Glutamatergic neuron (in vitro differentiated cells): ENCODE results near the gene SIRT7. TPM values are rescaled to one million over a fixed set of nuclear protein-coding genes. Genes with fewer than 3 reads are reported as not detected.

Source experiments
- DNase-seq: peaks from one replicate; pipeline ENCODE4 v3.0.0; 2022
- H3K27ac Mint-ChIP-seq: one replicate; pipeline ENCODE4 v1.8.0; 2020; ENCODE audit warnings: mild to moderate bottlenecking, mixed read lengths, inconsistent platforms; ENCODE audit not compliant: unreplicated experiment
- H3K27me3 Mint-ChIP-seq: one replicate; pipeline ENCODE4 v1.8.0; 2020; ENCODE audit warnings: mild to moderate bottlenecking, moderate library complexity, mixed read lengths, inconsistent platforms; ENCODE audit not compliant: unreplicated experiment
- H3K36me3 Mint-ChIP-seq: one replicate; pipeline ENCODE4 v1.8.0; 2020; ENCODE audit warnings: mild to moderate bottlenecking, mixed read lengths, inconsistent platforms; ENCODE audit not compliant: unreplicated experiment
- H3K4me1 Mint-ChIP-seq: one replicate; pipeline ENCODE4 v1.8.0; 2020; ENCODE audit warnings: mild to moderate bottlenecking, low read depth, mixed read lengths, inconsistent platforms; ENCODE audit not compliant: unreplicated experiment
- H3K4me3 Mint-ChIP-seq: one replicate; pipeline ENCODE4 v1.8.0; 2020; ENCODE audit warnings: mild to moderate bottlenecking, mixed read lengths, inconsistent platforms; ENCODE audit not compliant: unreplicated experiment
- H3K9me3 Mint-ChIP-seq: one replicate; pipeline ENCODE4 v1.8.0; 2020; ENCODE audit warnings: mild to moderate bottlenecking, moderate library complexity, mixed read lengths, inconsistent platforms; ENCODE audit not compliant: unreplicated experiment
- total RNA-seq: library from RNA; stranded (reverse); fragmentation: NEBNext Ultra II Directional; extraction: Animal tissue kit (Norgen Biotek cat#: 25700); gene quantifications from one replicate; pipeline ENCODE4 v1.2.1, GENCODE V29; 2021; ENCODE audit not compliant: unreplicated experiment
- TF ChIP-seq, protein P1 (sequence below): fragments of 200-600 bp; sonication (generic); IDR thresholded peaks from one replicate; pipeline ENCODE4 v1.5.0; 2021; ENCODE audit not compliant: partially characterized antibody, unreplicated experiment

SIRT7 gene
- total RNA-seq, 1 donor from 2014 or later, result 38.7 TPM

DNA sequence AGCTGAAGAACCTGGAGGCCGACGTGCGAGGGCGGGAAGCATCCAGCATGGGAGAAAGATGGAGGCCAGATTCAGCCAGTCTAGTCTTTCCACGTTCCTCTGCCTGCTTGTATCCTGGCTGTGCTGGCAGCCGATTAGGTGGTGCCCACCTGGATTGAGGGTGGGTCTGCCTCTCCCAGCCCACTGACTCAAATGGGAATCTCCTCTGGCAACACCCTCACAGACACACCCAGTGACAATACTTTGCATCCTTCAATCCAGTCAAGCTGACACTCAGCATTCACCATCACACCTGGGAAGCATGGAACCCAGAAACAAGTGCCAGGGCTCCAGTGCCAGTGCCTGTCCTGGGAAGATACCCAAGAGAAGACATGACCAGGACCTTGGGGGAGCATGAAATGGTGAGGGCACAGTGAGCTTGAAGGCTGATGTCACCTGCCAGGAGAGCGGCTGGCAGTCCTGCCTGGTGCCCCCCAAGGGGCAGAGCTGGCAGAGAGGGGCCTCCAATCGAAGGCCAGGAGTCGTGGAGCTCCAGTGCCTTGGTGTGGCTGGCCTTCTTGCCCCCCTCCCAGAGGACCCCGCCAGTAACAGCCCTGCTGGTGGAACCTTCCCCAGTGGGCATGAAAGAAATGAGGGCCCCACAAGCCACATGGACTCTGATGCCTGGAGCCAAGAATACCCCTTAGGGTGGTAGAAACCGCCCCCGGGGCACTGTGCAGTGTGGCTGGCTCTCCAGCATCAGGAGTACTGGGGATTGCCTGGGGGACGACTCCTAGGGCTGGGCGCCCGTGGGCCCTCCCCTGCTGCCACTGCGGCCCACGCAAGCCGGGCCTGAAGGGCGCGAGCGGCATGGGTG lies 16.6 kb downstream of the SIRT7 start:
- peak overlapping the region; percentile 57 for H3K4me3 Mint-ChIP-seq
- no peaks in the 10 kb centered on the region for H3K36me3 Mint-ChIP-seq
- no peaks in the 10 kb centered on the region for H3K4me1 Mint-ChIP-seq
- TF ChIP-seq, protein P1, sequence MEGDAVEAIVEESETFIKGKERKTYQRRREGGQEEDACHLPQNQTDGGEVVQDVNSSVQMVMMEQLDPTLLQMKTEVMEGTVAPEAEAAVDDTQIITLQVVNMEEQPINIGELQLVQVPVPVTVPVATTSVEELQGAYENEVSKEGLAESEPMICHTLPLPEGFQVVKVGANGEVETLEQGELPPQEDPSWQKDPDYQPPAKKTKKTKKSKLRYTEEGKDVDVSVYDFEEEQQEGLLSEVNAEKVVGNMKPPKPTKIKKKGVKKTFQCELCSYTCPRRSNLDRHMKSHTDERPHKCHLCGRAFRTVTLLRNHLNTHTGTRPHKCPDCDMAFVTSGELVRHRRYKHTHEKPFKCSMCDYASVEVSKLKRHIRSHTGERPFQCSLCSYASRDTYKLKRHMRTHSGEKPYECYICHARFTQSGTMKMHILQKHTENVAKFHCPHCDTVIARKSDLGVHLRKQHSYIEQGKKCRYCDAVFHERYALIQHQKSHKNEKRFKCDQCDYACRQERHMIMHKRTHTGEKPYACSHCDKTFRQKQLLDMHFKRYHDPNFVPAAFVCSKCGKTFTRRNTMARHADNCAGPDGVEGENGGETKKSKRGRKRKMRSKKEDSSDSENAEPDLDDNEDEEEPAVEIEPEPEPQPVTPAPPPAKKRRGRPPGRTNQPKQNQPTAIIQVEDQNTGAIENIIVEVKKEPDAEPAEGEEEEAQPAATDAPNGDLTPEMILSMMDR, result no peak
- H3K9me3 Mint-ChIP-seq, result peaks cover 4% of the 10 kb centered on the region
- DNase-seq, result no peak
- H3K27me3 Mint-ChIP-seq, result peaks cover 5% of the 10 kb centered on the region
- H3K27ac Mint-ChIP-seq, result no peak overlapping the region

DNA sequence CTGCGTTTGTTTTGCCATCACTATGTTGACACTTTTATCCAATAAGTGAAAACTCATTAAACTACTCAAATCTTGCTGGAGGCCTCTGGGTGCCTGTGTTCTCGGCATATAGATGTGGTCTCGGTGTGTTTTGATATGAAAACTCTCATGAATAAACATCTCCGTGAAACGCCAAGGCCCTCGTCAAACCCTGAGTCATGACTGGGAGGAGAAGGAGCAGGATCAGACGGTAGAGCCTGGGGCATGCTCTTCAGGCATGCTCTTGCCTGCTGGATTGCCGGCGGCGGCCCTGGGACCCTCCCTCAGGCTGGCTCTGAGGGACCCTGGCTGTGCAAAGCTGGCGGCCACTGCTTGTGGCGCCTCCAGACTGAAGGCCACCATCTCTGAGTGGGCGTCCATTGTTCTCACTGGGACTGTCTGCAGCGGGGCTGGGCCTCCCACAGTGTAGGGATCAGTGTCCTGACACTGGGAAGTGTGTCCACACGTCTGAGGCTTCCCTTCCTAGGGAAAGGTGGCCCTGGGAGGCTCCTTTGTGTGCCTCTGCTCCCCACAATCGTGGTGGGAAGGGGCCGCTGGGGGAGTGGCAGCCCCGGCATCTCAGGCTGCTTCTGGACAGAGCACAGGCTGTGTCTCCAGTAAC lies 17.7 kb downstream of the SIRT7 start:
- Mint-ChIP-seq H3K27me3 (peaks cover 5% of the 10 kb centered on the region), H3K27ac (peak overlapping the region; percentile 59), H3K4me3 (no peak overlapping the region), H3K9me3 (peaks cover 4% of the 10 kb centered on the region), H3K36me3 (no peaks in the 10 kb centered on the region), H3K4me1 (no peaks in the 10 kb centered on the region)
- DNase-seq, result no peak
- TF ChIP-seq, protein P1, result no peak

DNA sequence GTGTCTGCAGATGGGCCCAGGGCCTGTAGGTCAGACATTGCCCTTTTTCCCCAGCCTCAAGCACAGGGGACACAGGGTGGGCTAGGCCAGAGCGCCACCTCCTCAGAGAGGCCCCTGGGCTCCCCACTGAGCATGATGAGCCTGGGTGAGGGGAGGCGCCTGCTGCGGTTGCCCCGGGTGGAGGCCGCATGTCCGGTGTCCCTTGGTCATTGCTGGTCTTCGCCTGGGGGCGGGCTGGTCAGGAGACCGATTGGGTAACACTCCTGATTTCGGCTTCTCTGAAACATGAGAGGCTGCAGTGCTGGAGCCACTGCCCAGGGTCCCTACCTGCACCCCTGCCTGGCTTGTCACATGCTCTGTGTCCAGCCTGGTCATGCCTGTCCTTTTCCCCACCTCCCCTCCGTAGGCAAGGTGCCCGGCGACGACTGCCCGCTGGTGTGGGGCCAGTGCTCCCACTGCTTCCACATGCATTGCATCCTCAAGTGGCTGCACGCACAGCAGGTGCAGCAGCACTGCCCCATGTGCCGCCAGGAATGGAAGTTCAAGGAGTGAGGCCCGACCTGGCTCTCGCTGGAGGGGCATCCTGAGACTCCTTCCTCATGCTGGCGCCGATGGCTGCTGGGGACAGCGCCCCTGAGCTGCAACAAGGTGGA lies 18.3 kb downstream of the SIRT7 start:
- TF ChIP-seq, protein P1, result no peak
- peaks cover 4% of the 10 kb centered on the region for H3K9me3 Mint-ChIP-seq
- H3K27me3 Mint-ChIP-seq, result peaks cover 5% of the 10 kb centered on the region
- no peaks in the 10 kb centered on the region for H3K4me1 Mint-ChIP-seq
- no peak overlapping the region for H3K27ac Mint-ChIP-seq
- no peaks in the 10 kb centered on the region for H3K36me3 Mint-ChIP-seq
- H3K4me3 Mint-ChIP-seq, result no peak overlapping the region
- no peak for DNase-seq

DNA sequence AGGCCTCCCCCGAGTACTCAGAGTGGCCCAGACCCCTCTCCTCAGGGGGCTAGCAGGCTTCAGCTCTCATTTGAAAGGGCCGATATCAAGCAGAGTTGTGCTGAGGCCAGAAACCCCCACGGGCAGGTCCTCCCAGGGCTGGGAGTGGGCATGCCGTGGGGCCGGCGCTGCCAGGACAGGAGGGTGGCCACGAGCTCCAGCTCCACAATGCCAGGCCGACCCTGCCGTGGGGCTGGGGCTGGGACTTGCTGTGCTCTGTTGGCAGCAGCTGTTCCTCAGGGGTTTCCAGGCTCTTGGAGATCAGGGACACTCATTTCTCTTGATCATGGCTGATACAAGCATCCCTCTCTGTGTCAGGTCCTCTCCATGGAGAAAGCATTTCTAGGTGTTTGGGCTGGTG lies 19.1 kb downstream of the SIRT7 start:
- TF ChIP-seq, protein P1, result no peak
- Mint-ChIP-seq H3K4me1 (no peaks in the 10 kb centered on the region), H3K4me3 (no peak overlapping the region), H3K27ac (no peak overlapping the region), H3K27me3 (peaks cover 5% of the 10 kb centered on the region), H3K36me3 (no peaks in the 10 kb centered on the region), H3K9me3 (peaks cover 2% of the 10 kb centered on the region)
- no peak for DNase-seq
